Measurements from ENCODE around the gene SLC43A3.
A peak's percentile ranks its signal among the peaks of the same experiment; 100 is the strongest.
"Not testable (repeated sequence)": the region's sequence is repeated elsewhere in the genome, so short reads cannot be mapped to it uniquely, and the experiment has no call there.

SLC43A3 gene

GRCh38 chr11:57379732-57380131 is 47.2 kb downstream of the SLC43A3 start:
- DNase-seq (ENCODE audit: low read depth, low spot score): peak; percentile 6

- no peak for DNase-seq (ENCODE audit: low read depth, low spot score)
These were observed 48.7 kb downstream of the SLC43A3 start for GRCh38 chr11:57378186-57378585.

- no peak for DNase-seq (ENCODE audit: low read depth, low spot score)
These were observed 49.8 kb downstream of the SLC43A3 start for GRCh38 chr11:57377107-57377506.

- no peak for DNase-seq (ENCODE audit: low read depth, low spot score)
These were observed 50.5 kb downstream of the SLC43A3 start for GRCh38 chr11:57376095-57377090.

- no peak for DNase-seq (ENCODE audit: low read depth, low spot score)
These were observed 51.4 kb downstream of the SLC43A3 start for GRCh38 chr11:57375490-57375889.

- DNase-seq (ENCODE audit: low read depth, low spot score): no peak
These were observed 52.0 kb downstream of the SLC43A3 start for GRCh38 chr11:57374966-57375365.

GRCh38 chr11:57373146-57373545 is 53.8 kb downstream of the SLC43A3 start:
- no peak for DNase-seq (ENCODE audit: low read depth, low spot score)

- no peak for DNase-seq (ENCODE audit: low read depth, low spot score)
These were observed 56.0 kb downstream of the SLC43A3 start for GRCh38 chr11:57370941-57371340.

- no peak for DNase-seq (ENCODE audit: low read depth, low spot score)
These were observed 56.7 kb downstream of the SLC43A3 start for GRCh38 chr11:57370251-57370650.

GRCh38 chr11:57368845-57369232 is 58.1 kb downstream of the SLC43A3 start:
- DNase-seq (ENCODE audit: low read depth, low spot score): no peak

GRCh38 chr11:57368106-57368844 is 58.6 kb downstream of the SLC43A3 start:
- DNase-seq (ENCODE audit: low read depth, low spot score): no peak

GRCh38 chr11:57364851-57365660 is 61.9 kb downstream of the SLC43A3 start:
- no peak for DNase-seq (ENCODE audit: low read depth, low spot score)

GRCh38 chr11:57363131-57364080 is 63.5 kb downstream of the SLC43A3 start:
- DNase-seq (ENCODE audit: low read depth, low spot score): no peak

- DNase-seq (ENCODE audit: low read depth, low spot score): no peak
These were observed 65.0 kb downstream of the SLC43A3 start for GRCh38 chr11:57361926-57362325.

GRCh38 chr11:57361420-57361819 is 65.5 kb downstream of the SLC43A3 start:
- not testable (repeated sequence) for DNase-seq (ENCODE audit: low read depth, low spot score)

- DNase-seq (ENCODE audit: low read depth, low spot score): no peak
These were observed 65.9 kb downstream of the SLC43A3 start for GRCh38 chr11:57360991-57361390.

GRCh38 chr11:57359896-57360690 is 66.8 kb downstream of the SLC43A3 start:
- DNase-seq (ENCODE audit: low read depth, low spot score): no peak

GRCh38 chr11:57359396-57359795 is 67.5 kb downstream of the SLC43A3 start:
- no peak for DNase-seq (ENCODE audit: low read depth, low spot score)

GRCh38 chr11:57358991-57359390 is 67.9 kb downstream of the SLC43A3 start:
- DNase-seq (ENCODE audit: low read depth, low spot score): no peak

GRCh38 chr11:57358543-57358961 is 68.4 kb downstream of the SLC43A3 start:
- DNase-seq (ENCODE audit: low read depth, low spot score): no peak

All from smooth muscle cell of the brain vasculature (primary cell).